ENCODE measurements around the gene TAS2R8. TPM values are rescaled to one million over a fixed set of nuclear protein-coding genes. Genes with fewer than 3 reads are reported as not detected.

TAS2R8 gene
- total and polyA plus RNA-seq, 10 of the 15 experiments (the other 5 are each of a cell fraction or from before 2014, with no cell fraction given): not detected

GRCh38 chr12:10779103-10779502 lies 28.0 kb downstream of the TAS2R8 start:
- Histone ChIP-seq H3K79me2 (ENCODE audit: control insufficient read depth, insufficient read depth, low read length) (no peaks in the 10 kb centered on the region), H2AFZ (ENCODE audit: control insufficient read depth, low read depth, low read length) (no peak overlapping the region), H3K9me3 (replicated peaks; ENCODE audit: control insufficient read depth, insufficient read depth, low read length) (no peaks in the 10 kb centered on the region), H3K9ac (ENCODE audit: control insufficient read depth, insufficient read depth, low read length) (no peak overlapping the region), H3K36me3 (ENCODE audit: control insufficient read depth in 2 of 2, insufficient read depth in 2 of 2, low read length in 1 of 2) (no peaks in the 10 kb centered on the region), H4K20me1 (ENCODE audit: control insufficient read depth, insufficient read depth) (no peaks in the 10 kb centered on the region), H3K4me3 (no peak overlapping the region), H3K27me3 (replicated peaks in 1 of 2; ENCODE audit: control insufficient read depth in 2 of 2, insufficient read depth in 2 of 2, low read length in 1 of 2) (no peaks in the 10 kb centered on the region), H3K27ac (ENCODE audit: control insufficient read depth, insufficient read depth) (no peak overlapping the region), H3K4me2 (ENCODE audit: control insufficient read depth, insufficient read depth) (no peak overlapping the region), H3K4me1 (ENCODE audit: control insufficient read depth, insufficient read depth, low read length) (no peaks in the 10 kb centered on the region)
- POLR2A ChIA-PET: interaction anchor here (0.5 kb wide), 1 partner anchor 98 kb away, joined by 4 read pairs; no protein-coding TSS in a partner anchor
- RAD21 ChIA-PET (ENCODE audit: unreplicated experiment): interaction anchor here (1.3 to 2.2 kb wide), 2 partner anchors 14 to 420 kb away, joined by 3 to 5 read pairs; no protein-coding TSS in a partner anchor
- CTCF ChIA-PET: interaction anchor here (0.8 to 2.7 kb wide), 5 partner anchors 9 to 707 kb away, joined by 4 to 10 read pairs (median 7); no protein-coding TSS in a partner anchor
- 23% methylated on average over 2 of the region's 2 CpGs for WGBS (ENCODE audit: insufficient coverage, insufficient replicate concordance, low lambda C conversion rate, missing lambda C conversion rate)
- SMC1A ChIA-PET (ENCODE audit: uncharacterized antibody, unreplicated experiment): interaction anchor here (0.6 to 1.4 kb wide), 2 partner anchors 29 to 710 kb away, joined by 3 to 5 read pairs; no protein-coding TSS in a partner anchor
- FAIRE-seq (no peak), ATAC-seq (no peak), DNase-seq (ENCODE audit: low read depth, low spot score) (no peak)
- no TSS peak for BruUV-seq (replicated peaks)
- intact Hi-C loops (cut with micrococcal nuclease; ENCODE audit: unreplicated experiment) (no loop called here), in situ Hi-C loops (cut with MboI) (no loop called here)
- no peak for TF ChIP-seq ZZZ3 (IDR thresholded peaks at IDR 0.05; ENCODE audit: control insufficient read depth, insufficient read length, low read depth)
- no peak for TF ChIP-seq MEF2B (IDR thresholded peaks at IDR 0.05; ENCODE audit: partially characterized antibody, poor library complexity, severe bottlenecking)
- TF ChIP-seq NFIC (IDR thresholded peaks at IDR 0.05; ENCODE audit: low read depth, low read length): no peak
- no peak for TF ChIP-seq JUNB (IDR thresholded peaks at IDR 0.05)
- no peak for TF ChIP-seq RBBP5 (conservative IDR thresholded peaks at IDR 0.05)
- no peak for TF ChIP-seq ATF7 (IDR thresholded peaks at IDR 0.05; ENCODE audit: low read depth)
- no peak for TF ChIP-seq ZBED1 (IDR thresholded peaks at IDR 0.05; ENCODE audit: borderline replicate concordance)
- TF ChIP-seq GATAD2B (conservative IDR thresholded peaks at IDR 0.05; ENCODE audit: low read depth): no peak
- TF ChIP-seq PRDM15 (CRISPR knock-in tag; IDR thresholded peaks at IDR 0.05): no peak
- no peak for TF ChIP-seq REST (IDR thresholded peaks at IDR 0.05; ENCODE audit: low read depth, low read length)
- no peak for TF ChIP-seq EZH2 (IDR thresholded peaks at IDR 0.05; ENCODE audit: borderline replicate concordance, control insufficient read depth, low read depth, low read length)
- no peak for TF ChIP-seq RUNX3 (IDR thresholded peaks at IDR 0.05; ENCODE audit: low read length)
- no peak for TF ChIP-seq CBX3 (IDR thresholded peaks at IDR 0.05; ENCODE audit: borderline replicate concordance, low read depth)
- TF ChIP-seq ZSCAN29 (IDR thresholded peaks at IDR 0.05): no peak
- TF ChIP-seq, protein P1, sequence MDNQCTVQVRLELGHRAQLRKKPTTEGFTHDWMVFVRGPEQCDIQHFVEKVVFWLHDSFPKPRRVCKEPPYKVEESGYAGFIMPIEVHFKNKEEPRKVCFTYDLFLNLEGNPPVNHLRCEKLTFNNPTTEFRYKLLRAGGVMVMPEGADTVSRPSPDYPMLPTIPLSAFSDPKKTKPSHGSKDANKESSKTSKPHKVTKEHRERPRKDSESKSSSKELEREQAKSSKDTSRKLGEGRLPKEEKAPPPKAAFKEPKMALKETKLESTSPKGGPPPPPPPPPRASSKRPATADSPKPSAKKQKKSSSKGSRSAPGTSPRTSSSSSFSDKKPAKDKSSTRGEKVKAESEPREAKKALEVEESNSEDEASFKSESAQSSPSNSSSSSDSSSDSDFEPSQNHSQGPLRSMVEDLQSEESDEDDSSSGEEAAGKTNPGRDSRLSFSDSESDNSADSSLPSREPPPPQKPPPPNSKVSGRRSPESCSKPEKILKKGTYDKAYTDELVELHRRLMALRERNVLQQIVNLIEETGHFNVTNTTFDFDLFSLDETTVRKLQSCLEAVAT (IDR thresholded peaks at IDR 0.05): no peak
- no peak for TF ChIP-seq NR2F1 (conservative IDR thresholded peaks at IDR 0.05)
